Putamen (tissue), 1 donor: Measurements from ENCODE around the gene SUV39H2.
A peak's percentile ranks its signal among the peaks of the same experiment; 100 is the strongest.
"Not testable (repeated sequence)": the region's sequence is repeated elsewhere in the genome, so short reads cannot be mapped to it uniquely, and the experiment has no call there.

Experiments
- DNase-seq: peaks from one replicate; pipeline ENCODE4 v3.0.0-alpha.2; 2016; ENCODE audit warnings: low spot score

SUV39H2 gene, protein sequence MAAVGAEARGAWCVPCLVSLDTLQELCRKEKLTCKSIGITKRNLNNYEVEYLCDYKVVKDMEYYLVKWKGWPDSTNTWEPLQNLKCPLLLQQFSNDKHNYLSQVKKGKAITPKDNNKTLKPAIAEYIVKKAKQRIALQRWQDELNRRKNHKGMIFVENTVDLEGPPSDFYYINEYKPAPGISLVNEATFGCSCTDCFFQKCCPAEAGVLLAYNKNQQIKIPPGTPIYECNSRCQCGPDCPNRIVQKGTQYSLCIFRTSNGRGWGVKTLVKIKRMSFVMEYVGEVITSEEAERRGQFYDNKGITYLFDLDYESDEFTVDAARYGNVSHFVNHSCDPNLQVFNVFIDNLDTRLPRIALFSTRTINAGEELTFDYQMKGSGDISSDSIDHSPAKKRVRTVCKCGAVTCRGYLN

GRCh38 chr10:14878266-14879123 is at the start of gene SUV39H2:
Gene SUV39H2, plus strand, starts transcription at chr10:14878866. Its CDS starts 23 bp downstream, at chr10:14878889.
- peak; percentile 96 for DNase-seq

DNA sequence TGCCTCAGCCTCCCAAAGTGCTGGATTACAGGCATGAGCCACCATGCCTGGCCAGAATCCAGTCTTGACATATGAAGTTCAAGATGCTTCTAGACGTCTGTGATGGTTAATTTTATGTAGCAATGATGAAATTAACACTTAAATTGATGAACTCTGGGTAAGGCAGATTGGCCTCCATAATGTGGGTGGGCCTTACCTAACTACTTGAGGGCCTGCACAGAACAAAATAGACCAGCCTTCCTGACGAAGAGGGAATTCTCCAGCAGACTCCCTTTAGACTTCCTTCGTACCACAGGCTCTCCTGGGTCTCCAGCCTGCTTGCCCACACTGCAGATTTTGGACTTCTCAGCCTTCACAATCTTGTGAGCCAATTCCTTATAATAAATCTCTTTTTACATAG is 45.6 kb upstream of the SUV39H2 start:
- no peak for DNase-seq

DNA sequence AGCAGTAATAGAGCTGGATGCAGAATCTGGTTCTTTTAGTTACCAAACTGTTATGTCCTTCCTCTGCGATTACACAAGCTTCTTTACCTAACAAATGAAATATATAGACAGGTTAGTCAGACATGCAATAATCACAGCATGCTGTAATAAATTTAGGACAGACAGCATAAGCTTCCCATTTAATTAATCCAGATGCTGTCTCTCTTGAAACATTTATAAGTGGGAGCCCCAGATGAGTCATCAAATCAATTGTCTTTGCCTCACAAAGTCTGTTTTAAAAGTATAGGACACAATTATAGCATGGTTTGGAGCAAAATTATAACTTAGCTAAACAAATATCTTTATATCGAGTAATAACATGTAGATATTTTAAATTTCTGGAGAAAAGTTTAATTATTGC is 42.5 kb upstream of the SUV39H2 start:
- DNase-seq = peak; percentile 9

DNA sequence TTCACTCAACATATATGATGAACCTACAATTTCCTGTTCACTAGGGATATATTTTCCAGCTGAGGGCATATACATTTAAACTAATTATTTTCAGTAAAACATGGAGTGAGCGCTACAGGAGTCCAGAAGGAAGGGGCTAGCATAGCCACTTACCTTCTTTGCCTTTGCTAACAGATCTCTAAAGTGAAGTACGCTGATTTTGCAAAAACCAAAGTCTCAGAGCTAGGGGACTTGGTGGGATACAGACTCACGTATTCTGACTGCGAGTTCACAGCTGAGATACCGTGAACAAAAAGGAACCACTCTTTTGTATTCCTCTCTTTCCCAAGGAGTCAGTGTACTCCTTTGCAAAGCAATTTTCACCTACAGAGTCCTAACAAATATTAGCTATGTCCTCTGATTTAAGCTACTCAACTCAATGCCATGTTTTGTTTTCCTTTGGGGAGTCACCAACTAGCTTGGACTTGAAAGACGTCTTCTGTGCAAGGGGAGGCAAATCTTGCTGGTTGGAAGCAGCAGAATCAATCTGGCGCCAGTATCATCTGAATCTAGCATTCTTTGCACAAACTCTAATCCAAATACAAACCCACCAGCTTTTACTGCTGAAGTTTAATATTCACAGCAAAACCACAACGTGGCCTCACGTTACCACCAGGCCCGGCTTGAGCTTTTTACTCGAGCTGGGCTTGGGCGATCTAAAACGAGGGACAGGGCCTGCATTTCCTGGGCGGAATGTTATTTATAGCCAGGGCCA is 41.5 kb upstream of the SUV39H2 start:
- no peak for DNase-seq

GRCh38 chr10:14837757-14838581 is 40.7 kb upstream of the SUV39H2 start, which contains the start of the genes CDNF, HSPA14 and MSANTD7:
Gene CDNF, minus strand, starts transcription at chr10:14838037. Its CDS starts 91 bp downstream, at chr10:14837946.
Gene HSPA14, plus strand, starts transcription at chr10:14838306. Its CDS starts 97 bp downstream, at chr10:14838403.
Gene MSANTD7, plus strand, starts transcription at chr10:14838306. Its CDS starts 3,979 bp downstream, at chr10:14842285.
- peak; percentile 99 for DNase-seq

- DNase-seq = peak; percentile 16
Observed at GRCh38 chr10:14838582-14839304, 39.9 kb upstream of the SUV39H2 start.

- no peak for DNase-seq
Observed at GRCh38 chr10:14839305-14839695, 39.4 kb upstream of the SUV39H2 start.

- no peak for DNase-seq
Observed at GRCh38 chr10:14840178-14840577, 38.5 kb upstream of the SUV39H2 start.

DNA sequence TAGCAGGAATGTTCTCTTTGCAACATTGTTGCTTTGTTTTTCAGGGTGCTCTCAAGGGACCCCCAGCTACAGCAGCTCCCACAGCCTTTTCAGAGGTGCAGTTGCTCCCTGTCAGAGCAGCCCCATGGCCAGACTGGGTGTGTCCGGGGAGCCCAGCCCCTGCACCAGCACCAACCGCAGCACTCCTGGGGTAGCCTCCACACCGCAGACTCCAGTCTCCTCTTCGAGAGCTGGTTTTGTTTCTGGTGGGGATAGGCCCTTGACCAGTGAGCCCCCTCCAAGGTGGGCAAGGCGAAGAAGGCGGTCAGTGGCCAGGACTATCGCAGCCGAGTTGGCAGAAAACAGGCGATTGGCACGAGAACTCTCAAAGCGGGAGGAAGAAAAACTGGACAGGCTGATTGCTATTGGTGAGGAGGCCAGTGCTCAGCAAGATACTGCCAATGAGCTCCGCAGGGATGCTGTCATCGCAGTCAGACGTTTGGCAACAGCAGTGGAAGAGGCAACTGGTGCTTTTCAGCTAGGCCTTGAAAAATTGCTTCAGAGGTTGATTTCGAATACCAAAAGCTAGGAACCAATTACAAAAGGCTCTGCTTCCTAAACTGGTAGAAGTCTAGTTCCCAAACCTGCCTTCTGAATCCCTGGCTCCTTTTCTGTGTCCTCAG is 35.2 kb upstream of the SUV39H2 start:
- DNase-seq = no peak

GRCh38 chr10:14844948-14845347 is 33.7 kb upstream of the SUV39H2 start:
- no peak for DNase-seq

DNA sequence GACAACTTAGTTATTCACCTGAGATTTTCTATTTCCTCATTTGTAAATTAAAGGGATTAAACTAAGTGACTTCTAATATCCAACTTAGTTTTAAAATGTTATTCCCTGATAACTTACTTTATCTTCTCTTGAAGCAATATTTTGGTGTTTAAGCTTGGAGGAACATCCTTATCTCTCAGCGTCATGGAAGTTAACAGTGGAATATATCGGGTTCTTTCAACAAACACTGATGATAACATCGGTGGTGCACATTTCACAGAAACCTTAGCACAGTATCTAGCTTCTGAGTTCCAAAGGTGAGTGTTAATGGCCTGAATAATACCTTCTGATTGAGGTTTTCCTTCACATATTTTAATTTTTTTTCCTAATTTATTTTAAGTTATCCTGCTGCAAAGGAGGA is 26.4 kb upstream of the SUV39H2 start:
- no peak for DNase-seq

GRCh38 chr10:14855453-14855852 is 23.2 kb upstream of the SUV39H2 start:
- no peak for DNase-seq

DNA sequence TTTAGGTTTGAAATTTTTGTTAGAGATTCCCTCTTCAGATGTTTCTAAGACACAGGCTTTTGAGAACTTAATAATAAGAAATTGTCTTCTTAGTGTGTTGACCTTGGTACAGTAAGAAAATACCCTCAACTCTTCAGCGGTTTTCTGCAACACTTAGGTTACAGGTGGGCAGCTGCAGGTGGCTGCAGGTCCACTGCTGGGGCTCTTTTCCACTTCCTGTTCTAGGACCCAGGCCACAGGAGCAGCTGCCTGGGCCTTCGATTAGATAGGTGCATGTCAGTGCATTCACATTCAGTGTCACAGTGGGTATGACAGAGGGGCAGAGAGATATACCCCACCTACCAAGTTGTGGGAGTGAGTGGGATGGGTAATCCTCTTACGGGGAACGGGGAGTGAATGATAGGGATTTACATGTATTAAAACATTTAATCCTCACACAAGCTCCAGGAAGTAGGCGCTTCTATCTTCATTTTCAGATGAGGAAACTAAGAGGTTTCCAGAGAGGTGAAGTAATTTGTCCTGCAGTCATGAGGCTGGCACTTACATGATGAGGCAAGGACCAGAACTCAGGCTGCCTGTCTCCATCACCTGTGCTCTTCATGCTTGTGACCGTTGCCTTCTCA is 20.2 kb upstream of the SUV39H2 start:
- no peak for DNase-seq

DNA sequence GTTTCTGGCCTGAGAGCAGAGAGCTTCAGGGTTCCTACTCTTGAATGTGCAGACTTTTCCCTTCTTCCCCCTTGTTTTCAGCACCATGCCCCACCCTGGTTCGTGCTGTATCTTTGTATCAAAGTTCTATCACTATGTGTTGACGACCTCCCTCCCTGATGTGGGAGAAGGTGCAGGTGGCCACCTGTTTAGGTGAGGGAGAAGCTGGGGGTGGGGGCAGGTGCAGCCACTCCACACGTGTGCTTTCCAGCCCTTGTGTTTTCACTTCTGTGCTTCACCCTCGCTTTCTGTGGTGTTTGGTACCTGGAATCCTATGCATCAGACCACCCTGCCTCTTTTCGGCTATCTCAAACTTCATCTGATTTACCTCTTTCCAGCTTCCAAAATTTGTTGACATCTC is 19.6 kb upstream of the SUV39H2 start:
- DNase-seq = no peak

DNA sequence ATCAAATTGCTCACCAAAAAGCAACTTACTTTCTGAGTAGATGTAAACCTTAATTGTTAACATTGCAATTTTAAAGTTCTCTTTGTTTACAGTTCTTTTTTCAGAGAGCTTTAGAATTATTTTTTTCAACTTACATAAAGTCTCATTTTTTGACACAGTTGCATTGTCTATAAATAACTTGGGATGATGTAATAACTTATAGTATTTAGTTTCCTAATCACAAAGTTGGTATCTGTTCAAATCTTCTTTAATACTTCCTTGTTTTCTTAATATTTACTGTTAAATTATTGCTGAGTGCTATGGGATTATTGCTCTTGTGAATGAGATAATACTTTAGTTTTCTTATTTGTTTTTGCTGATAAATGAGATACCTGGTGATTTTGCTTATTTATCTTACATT is 18.9 kb upstream of the SUV39H2 start:
- no peak for DNase-seq

GRCh38 chr10:14860791-14861190 is 17.9 kb upstream of the SUV39H2 start:
- no peak for DNase-seq

GRCh38 chr10:14864466-14864865 is 14.2 kb upstream of the SUV39H2 start:
- DNase-seq = not testable (repeated sequence)

DNA sequence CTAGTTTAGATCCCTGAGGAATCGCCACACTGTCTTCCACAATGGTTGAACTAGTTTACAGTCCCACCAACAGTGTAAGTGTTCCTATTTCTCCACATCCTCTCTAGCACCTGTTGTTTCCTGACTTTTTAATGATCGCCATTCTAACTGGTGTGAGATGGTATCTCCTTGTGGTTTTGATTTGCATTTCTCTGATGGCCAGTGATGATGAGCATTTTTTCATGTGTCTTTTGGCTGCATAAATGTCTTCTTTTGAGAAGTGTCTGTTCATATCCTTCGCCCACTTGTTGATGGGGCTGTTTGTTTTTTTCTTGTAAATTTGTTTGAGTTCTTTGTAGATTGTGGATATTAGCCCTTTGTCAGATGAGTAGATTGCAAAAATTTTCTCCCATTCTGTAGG is 13.8 kb upstream of the SUV39H2 start:
- not testable (repeated sequence) for DNase-seq

DNA sequence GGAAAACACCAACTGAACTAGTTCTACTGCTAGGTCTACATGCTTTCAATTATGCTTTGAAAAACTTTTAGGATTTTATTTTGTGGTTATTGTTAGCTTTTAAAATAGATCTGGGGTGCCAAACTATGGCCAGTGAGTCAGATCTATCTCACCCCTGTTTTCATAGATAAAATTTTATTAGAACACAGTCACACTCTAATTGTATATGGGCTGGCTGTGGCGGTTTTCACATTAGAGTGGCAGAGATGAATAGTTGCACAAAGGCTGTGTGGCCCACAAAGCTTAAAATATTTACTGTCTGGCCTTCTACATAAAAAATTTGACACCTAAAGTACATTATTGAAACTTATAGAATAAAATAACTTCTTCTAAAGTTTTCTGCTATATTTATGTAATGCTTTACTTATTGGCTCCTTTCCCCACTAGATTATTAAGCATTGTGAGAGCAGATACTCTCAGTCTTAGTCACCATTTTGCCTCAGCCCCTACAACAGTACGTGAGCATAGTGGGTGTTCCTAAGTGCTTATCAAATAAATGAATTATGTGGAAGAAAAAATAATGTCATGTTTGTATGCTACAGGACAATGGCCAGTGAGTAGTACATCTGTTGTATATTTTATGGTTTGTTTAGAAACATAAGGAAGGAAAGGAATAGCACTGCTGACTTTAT is 5.4 kb upstream of the SUV39H2 start:
- DNase-seq = no peak
